Measurements from ENCODE around the gene GABRG3.
A peak's percentile ranks its signal among the peaks of the same experiment; 100 is the strongest.

GABRG3 gene

GRCh38 chr15:27418726-27419125 is 447.7 kb downstream of the GABRG3 start:
- H3K4me3 ChIP-seq (ENCODE audit: low read depth, low read length), result no peak overlapping the region

GRCh38 chr15:27422997-27423396 is 452.0 kb downstream of the GABRG3 start:
- no peak overlapping the region for H3K4me3 ChIP-seq (ENCODE audit: low read depth, low read length)
- no peak for DNase-seq (ENCODE audit: low read depth)

More at GRCh38 chr15:27418726-27419125, 447.7 kb downstream of the GABRG3 start:
- DNase-seq (ENCODE audit: low read depth), result no peak

GRCh38 chr15:27426805-27427204 is 455.8 kb downstream of the GABRG3 start:
- H3K4me3 ChIP-seq (ENCODE audit: low read depth, low read length), result no peak overlapping the region
- no peak for DNase-seq (ENCODE audit: low read depth)

GRCh38 chr15:27427276-27427675 is 456.3 kb downstream of the GABRG3 start:
- no peak for DNase-seq (ENCODE audit: low read depth)
- H3K4me3 ChIP-seq (ENCODE audit: low read depth, low read length), result no peak overlapping the region

- DNase-seq (ENCODE audit: low read depth), result no peak
- no peak overlapping the region for H3K4me3 ChIP-seq (ENCODE audit: low read depth, low read length)
These were observed 457.2 kb downstream of the GABRG3 start for GRCh38 chr15:27428151-27428550.

- no peak overlapping the region for H3K4me3 ChIP-seq (ENCODE audit: low read depth, low read length)
- no peak for DNase-seq (ENCODE audit: low read depth)
These were observed 458.6 kb downstream of the GABRG3 start for GRCh38 chr15:27429577-27429976.

- DNase-seq (ENCODE audit: low read depth), result no peak
- no peak overlapping the region for H3K4me3 ChIP-seq (ENCODE audit: low read depth, low read length)
These were observed 462.6 kb downstream of the GABRG3 start for GRCh38 chr15:27433604-27434003.

- no peak overlapping the region for H3K4me3 ChIP-seq (ENCODE audit: low read depth, low read length)
- peak; percentile 66 for DNase-seq (ENCODE audit: low read depth)
These were observed 467.7 kb downstream of the GABRG3 start for GRCh38 chr15:27438403-27439375.

GRCh38 chr15:27441120-27441519 is 470.1 kb downstream of the GABRG3 start:
- H3K4me3 ChIP-seq (ENCODE audit: low read depth, low read length), result no peak overlapping the region
- DNase-seq (ENCODE audit: low read depth), result no peak

- H3K4me3 ChIP-seq (ENCODE audit: low read depth, low read length), result no peak overlapping the region
- DNase-seq (ENCODE audit: low read depth), result no peak
These were observed 477.3 kb downstream of the GABRG3 start for GRCh38 chr15:27448234-27448633.

- H3K4me3 ChIP-seq (ENCODE audit: low read depth, low read length), result no peak overlapping the region
- DNase-seq (ENCODE audit: low read depth), result no peak
These were observed 478.0 kb downstream of the GABRG3 start for GRCh38 chr15:27448986-27449385.

GRCh38 chr15:27449941-27450340 is 479.0 kb downstream of the GABRG3 start:
- H3K4me3 ChIP-seq (ENCODE audit: low read depth, low read length), result no peak overlapping the region
- DNase-seq (ENCODE audit: low read depth), result no peak

GRCh38 chr15:27454281-27455075 is 483.5 kb downstream of the GABRG3 start:
- peak; percentile 75 for DNase-seq (ENCODE audit: low read depth)
- no peak overlapping the region for H3K4me3 ChIP-seq (ENCODE audit: low read depth, low read length)

- no peak overlapping the region for H3K4me3 ChIP-seq (ENCODE audit: low read depth, low read length)
- DNase-seq (ENCODE audit: low read depth), result no peak
These were observed 485.8 kb downstream of the GABRG3 start for GRCh38 chr15:27456807-27457206.

- no peak overlapping the region for H3K4me3 ChIP-seq (ENCODE audit: low read depth, low read length)
- DNase-seq (ENCODE audit: low read depth), result no peak
These were observed 486.8 kb downstream of the GABRG3 start for GRCh38 chr15:27457766-27458165.

GRCh38 chr15:27458345-27459084 is 487.5 kb downstream of the GABRG3 start:
- DNase-seq (ENCODE audit: low read depth), result no peak
- no peak overlapping the region for H3K4me3 ChIP-seq (ENCODE audit: low read depth, low read length)

GRCh38 chr15:27459836-27460235 is 488.9 kb downstream of the GABRG3 start:
- no peak for DNase-seq (ENCODE audit: low read depth)
- H3K4me3 ChIP-seq (ENCODE audit: low read depth, low read length), result no peak overlapping the region

- DNase-seq (ENCODE audit: low read depth), result no peak
- no peak overlapping the region for H3K4me3 ChIP-seq (ENCODE audit: low read depth, low read length)
These were observed 490.2 kb downstream of the GABRG3 start for GRCh38 chr15:27461181-27461580.

GRCh38 chr15:27463525-27464088 is 492.6 kb downstream of the GABRG3 start:
- H3K4me3 ChIP-seq (ENCODE audit: low read depth, low read length), result no peak overlapping the region
- DNase-seq (ENCODE audit: low read depth), result no peak

All from skeletal muscle cell (primary cell).